H1 (cell line): ENCODE data around the gene MCC. TPM values are rescaled to one million over a fixed set of nuclear protein-coding genes. Genes with fewer than 3 reads are reported as not detected.

Experiments used
- CTCF ChIA-PET: fragments of 300-600 bp; sonication (Branson Sonifier 250); formaldehyde crosslinking; loops from one replicate; lab custom pipeline; 2021; ENCODE audit not compliant: partially characterized antibody; lab: Charles Lee
- POLR2A ChIA-PET: fragments of 300-600 bp; sonication (Branson Sonifier 250); formaldehyde crosslinking; loops from one replicate; lab custom pipeline; 2021; ENCODE audit warnings: inconsistent platforms; ENCODE audit not compliant: partially characterized antibody; lab: Charles Lee
- DNase-seq, 2 experiments: peaks; one replicate each; pipeline versions ENCODE4 v3.0.0 to v3.0.0-alpha.2; 2010 to 2022; ENCODE audit warnings: low spot score in 2 of 2, low read depth in 1 of 2, mixed read lengths in 1 of 2
- FAIRE-seq: peaks from 2 replicates; lab custom pipeline; 2011; peaks lifted over from hg19 to GRCh38; lab: Jason Lieb, UNC
- H2AFZ ChIP-seq: 2 replicates; pipeline ENCODE4 v1.8.1; 2012; ENCODE audit warnings: low read length, inconsistent platforms
- H2AK5ac ChIP-seq: 2 replicates; pipeline ENCODE4 v1.6.1; 2013; ENCODE audit warnings: low read depth, low read length
- H2BK120ac ChIP-seq: replicated peaks from 2 replicates; pipeline ENCODE3; 2013; ENCODE audit warnings: low read depth, low read length, inconsistent platforms
- H2BK12ac ChIP-seq: 2 replicates; pipeline ENCODE4 v1.6.1; 2013; ENCODE audit warnings: low read depth, low read length
- H2BK15ac ChIP-seq: 2 replicates; pipeline ENCODE4 v1.6.1; 2013; ENCODE audit warnings: low read length
- H2BK20ac ChIP-seq: 2 replicates; pipeline ENCODE4 v1.6.1; 2013; ENCODE audit warnings: low read length
- H2BK5ac ChIP-seq: 2 replicates; pipeline ENCODE4 v1.6.1; 2013; ENCODE audit warnings: low read depth, low read length
- H3K14ac ChIP-seq: 2 replicates; pipeline ENCODE4 v1.6.1; 2013; ENCODE audit warnings: inconsistent platforms; ENCODE audit not compliant: insufficient read length
- H3K18ac ChIP-seq: 2 replicates; pipeline ENCODE4 v1.6.1; 2013; ENCODE audit warnings: low read length; ENCODE audit errors: extremely low read depth
- H3K23ac ChIP-seq: 2 replicates; pipeline ENCODE4 v1.6.1; 2013; ENCODE audit warnings: inconsistent platforms; ENCODE audit not compliant: insufficient read length
- H3K23me2 ChIP-seq: 2 replicates; pipeline ENCODE4 v1.6.1; 2013; ENCODE audit warnings: low read depth, low read length
- H3K27ac ChIP-seq: 2 replicates; pipeline ENCODE4 v1.6.1; 2011; ENCODE audit warnings: low read depth, low read length, inconsistent platforms
- H3K27me3 ChIP-seq, 4 experiments: replicated peaks in 1 of 4; 1 replicate in 1 of 4; 2 replicates in 3 of 4; pipeline versions ENCODE4 v1.6.1 to v1.8.1; 2011 to 2013; ENCODE audit warnings: low read length in 3 of 4, mild to moderate bottlenecking in 3 of 4, inconsistent platforms in 2 of 4, mixed read lengths in 2 of 4, moderate library complexity in 1 of 4; ENCODE audit not compliant: control insufficient read depth in 3 of 4, insufficient read depth in 3 of 4; ENCODE audit errors: extremely low read depth in 1 of 4
- H3K36me3 ChIP-seq, 4 experiments: 2 replicates each; pipeline versions ENCODE4 v1.6.1 to v1.8.1; 2011 to 2013; ENCODE audit warnings: mild to moderate bottlenecking in 4 of 4, low read length in 3 of 4, moderate library complexity in 2 of 4, control low read depth in 1 of 4, inconsistent platforms in 1 of 4; ENCODE audit not compliant: insufficient read depth in 4 of 4, control insufficient read depth in 2 of 4
- H3K4ac ChIP-seq: replicated peaks from 2 replicates; pipeline ENCODE3; 2013; ENCODE audit warnings: low read length, low read depth, mixed read lengths, inconsistent platforms; ENCODE audit not compliant: insufficient read length
- H3K4me1 ChIP-seq, 4 experiments: replicated peaks in 1 of 4; 1 replicate in 1 of 4; 2 replicates in 3 of 4; pipeline versions ENCODE4 v1.6.1 to v1.8.1; 2011 to 2013; ENCODE audit warnings: low read length in 3 of 4, inconsistent platforms in 2 of 4, mixed read lengths in 1 of 4; ENCODE audit not compliant: insufficient read depth in 4 of 4, control insufficient read depth in 3 of 4
- H3K4me2 ChIP-seq, 2 experiments: 2 replicates each; pipeline versions ENCODE4 v1.6.1 to v1.8.1; 2011 to 2013; ENCODE audit warnings: low read depth in 2 of 2, low read length in 2 of 2, control low read depth in 1 of 2, inconsistent platforms in 1 of 2, mild to moderate bottlenecking in 1 of 2; ENCODE audit not compliant: insufficient read depth in 1 of 2
- H3K4me3 ChIP-seq, 4 experiments: fragments of 200-600, 300-600 bp in 1 of 4; sonication (generic), shearing (Covaris generic), sonication (Bioruptor Twin) in 1 of 4; 2 replicates each; pipeline versions ENCODE4 v1.5.1 to v1.8.1; 2011 to 2016; ENCODE audit warnings: low read length in 4 of 4, low read depth in 3 of 4, control low read depth in 2 of 4, inconsistent platforms in 2 of 4, mild to moderate bottlenecking in 2 of 4, mixed read lengths in 1 of 4, moderate library complexity in 1 of 4; ENCODE audit not compliant: insufficient read depth in 2 of 4; ENCODE audit errors: extremely low read depth in 1 of 4
- H3K56ac ChIP-seq: replicated peaks from 2 replicates; pipeline ENCODE3; 2013; ENCODE audit warnings: low read depth, mild to moderate bottlenecking, mixed read lengths, low read length, inconsistent platforms; ENCODE audit not compliant: insufficient read length
- H3K79me1 ChIP-seq: 2 replicates; pipeline ENCODE4 v1.6.1; 2013; ENCODE audit warnings: low read depth, low read length, control low read depth
- H3K79me2 ChIP-seq, 2 experiments: 2 replicates each; pipeline versions ENCODE4 v1.6.1 to v1.8.1; 2012 to 2013; ENCODE audit warnings: low read length in 2 of 2, mild to moderate bottlenecking in 2 of 2, inconsistent platforms in 1 of 2; ENCODE audit not compliant: insufficient read depth in 2 of 2, control insufficient read depth in 1 of 2
- H3K9ac ChIP-seq, 4 experiments: replicated peaks in 1 of 4; 1 replicate in 1 of 4; 2 replicates in 3 of 4; pipeline versions ENCODE4 v1.6.1 to v1.8.1; 2011 to 2013; ENCODE audit warnings: low read depth in 3 of 4, low read length in 3 of 4, control low read depth in 2 of 4, mild to moderate bottlenecking in 2 of 4, moderate library complexity in 2 of 4, inconsistent platforms in 1 of 4; ENCODE audit errors: extremely low read depth in 1 of 4
- H3K9me3 ChIP-seq, 2 experiments: 2 replicates each; pipeline versions ENCODE4 v1.6.1 to v1.8.1; 2012 to 2013; ENCODE audit warnings: mild to moderate bottlenecking in 2 of 2, moderate library complexity in 2 of 2, control low read depth in 1 of 2, inconsistent platforms in 1 of 2, low read depth in 1 of 2, low read length in 1 of 2, mixed read lengths in 1 of 2; ENCODE audit not compliant: insufficient read depth in 2 of 2
- H4K20me1 ChIP-seq, 2 experiments: replicated peaks in 1 of 2; 2 replicates each; pipeline versions ENCODE3 to v1.8.1; 2011 to 2013; ENCODE audit warnings: inconsistent platforms in 2 of 2, low read length in 2 of 2, mild to moderate bottlenecking in 1 of 2; ENCODE audit not compliant: insufficient read depth in 2 of 2, control insufficient read depth in 1 of 2
- H4K5ac ChIP-seq: 2 replicates; pipeline ENCODE4 v1.6.1; 2013; ENCODE audit warnings: low read length, low read depth, mixed read lengths, inconsistent platforms; ENCODE audit not compliant: insufficient read length
- H4K8ac ChIP-seq: 2 replicates; pipeline ENCODE4 v1.8.0; 2013; ENCODE audit warnings: mild to moderate bottlenecking, moderate library complexity, low read length, inconsistent platforms; ENCODE audit not compliant: insufficient read depth; ENCODE audit errors: extremely low read depth
- H4K91ac ChIP-seq: replicated peaks from 2 replicates; pipeline ENCODE3; 2013; ENCODE audit warnings: low read length, mixed read lengths, inconsistent platforms; ENCODE audit not compliant: insufficient read length
- ASH2L ChIP-seq: fragments of 200-600, 300-600 bp; sonication (generic); IDR thresholded peaks from one replicate; pipeline ENCODE4 v1.7.1; 2017; ENCODE audit warnings: low read length
- CBX5 ChIP-seq: fragments of 300-800, 300-1000 bp; sonication (generic); IDR thresholded peaks from 2 replicates; pipeline ENCODE4 v1.7.1; 2016; ENCODE audit warnings: antibody characterized with exemption, low read length, low read depth
- CREB1 ChIP-seq: IDR thresholded peaks from 2 replicates; pipeline ENCODE4 v1.6.1; 2012; ENCODE audit warnings: inconsistent platforms
- KDM5A ChIP-seq: fragments of 200-600 bp; IDR thresholded peaks from 2 replicates; pipeline ENCODE4 v1.7.1; 2012; ENCODE audit warnings: mild to moderate bottlenecking, low read length, inconsistent platforms, mixed read lengths
- MAFK ChIP-seq: IDR thresholded peaks from 2 replicates; pipeline ENCODE4 v1.6.1; 2012; ENCODE audit warnings: low read depth, mild to moderate bottlenecking, improper control_type of control experiment, low read length
- NANOG ChIP-seq: IDR thresholded peaks from 2 replicates; pipeline ENCODE4 v1.6.1; 2011; ENCODE audit warnings: low read length, low read depth, mild to moderate bottlenecking, inconsistent platforms; ENCODE audit not compliant: insufficient read depth, poor library complexity, severe bottlenecking
- POLR2AphosphoS5 ChIP-seq: IDR thresholded peaks from 2 replicates; pipeline ENCODE4 v1.6.1; 2011; ENCODE audit warnings: low read depth, low read length
- POU5F1 ChIP-seq: IDR thresholded peaks from 2 replicates; pipeline ENCODE4 v1.6.1; 2011; ENCODE audit warnings: low read depth, mild to moderate bottlenecking, low read length, moderate library complexity
- RAD21 ChIP-seq, 2 experiments: IDR thresholded peaks in 1 of 2; conservative IDR thresholded peaks in 1 of 2; 2 replicates each; pipeline ENCODE4 v1.6.1; 2011; ENCODE audit warnings: low read depth in 2 of 2, low read length in 2 of 2, improper control_type of control experiment in 1 of 2, inconsistent platforms in 1 of 2, mild to moderate bottlenecking in 1 of 2, moderate library complexity in 1 of 2
- RBBP5 ChIP-seq: IDR thresholded peaks from 2 replicates; pipeline ENCODE4 v1.7.1; 2012; ENCODE audit warnings: low read depth, mild to moderate bottlenecking, inconsistent platforms, low read length, moderate library complexity, borderline replicate concordance
- RFX5 ChIP-seq: IDR thresholded peaks from 2 replicates; pipeline ENCODE4 v1.6.1; 2011; ENCODE audit warnings: low read depth, low read length, improper control_type of control experiment, borderline replicate concordance
- SP2 ChIP-seq: IDR thresholded peaks from 2 replicates; pipeline ENCODE4 v1.6.1; 2012; ENCODE audit warnings: mild to moderate bottlenecking, low read length, inconsistent platforms
- WGBS, 2 experiments: shearing (Covaris generic) in 1 of 2; methylation state at CpG; one replicate each; pipeline versions ENCODE4 v1.1.6 to v1.1.7; 2013 to 2015; ENCODE audit warnings: low lambda C conversion rate in 2 of 2, mixed read lengths in 2 of 2, inconsistent platforms in 1 of 2, low coverage in 1 of 2, missing lambda C conversion rate in 1 of 2; ENCODE audit not compliant: insufficient replicate concordance in 2 of 2, insufficient coverage in 1 of 2, insufficient read length in 1 of 2; ENCODE audit errors: extremely low coverage in 1 of 2, missing lambda C conversion rate in 1 of 2; 5-methylcytosine and 5-hydroxymethylcytosine counted together
- polyA plus RNA-seq, 7 experiments: library from polyadenylated mRNA; depleted of rRNA in 3 of 7; stranded (reverse) in 5 of 7; unstranded in 2 of 7; fragments of >200 nt in 5 of 7; fragments of 200-250 nt in 2 of 7; gene quantifications; 1 replicate in 5 of 7; 2 replicates in 1 of 7; 4 replicates in 1 of 7; pipeline versions ENCODE4 v1.2.1 to v1.2.3, GENCODE V29; 2011 to 2013; ENCODE audit warnings: missing spikeins in 2 of 7, mixed read lengths in 2 of 7
- total RNA-seq: library from RNA; stranded (reverse); fragmentation: NEBNext Ultra II Directional; extraction: Animal tissue kit (Norgen Biotek cat#: 25700); gene quantifications from 2 replicates; pipeline ENCODE4 v1.2.1, GENCODE V29; 2021

MCC gene
- total and polyA plus RNA-seq, 2 of the 8 experiments (the other 6 are each of a cell fraction or from before 2014, with no cell fraction given): 2.6 to 18.3 TPM

DNA sequence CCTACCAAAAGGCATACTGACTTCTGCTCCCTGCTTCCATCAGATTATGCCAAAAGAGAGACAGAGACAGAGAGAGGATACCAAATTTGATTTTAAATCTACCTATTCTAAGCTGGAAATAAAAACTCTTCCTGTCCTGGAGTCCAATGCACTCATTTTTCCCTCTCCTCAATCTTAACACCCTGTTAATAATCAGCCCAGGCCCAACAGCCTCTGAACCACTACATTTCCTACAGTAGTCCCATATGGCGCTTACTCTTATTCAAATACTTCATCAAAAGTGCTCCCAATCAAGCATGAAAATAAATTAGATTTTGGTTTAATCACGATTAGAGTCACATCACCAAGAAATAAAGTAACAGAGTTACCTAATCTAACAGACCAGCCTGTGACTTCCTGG lies 205.8 kb downstream of the MCC start:
- no peak for DNase-seq
- 80% methylated on average over 2 of the region's 2 CpGs; no CpG with 5 or more reads in 1 of the 2 experiments for WGBS, 2 experiments
- H3K4me3 ChIP-seq: no peak overlapping the region
- no peak overlapping the region for H2AFZ ChIP-seq
- H4K91ac ChIP-seq: no peak overlapping the region
- no peak overlapping the region for H4K5ac ChIP-seq
- H3K23ac ChIP-seq: no peak overlapping the region
- no peak overlapping the region for H2BK5ac ChIP-seq
- H3K9me3 ChIP-seq: no peaks in the 10 kb centered on the region
- ChIA-PET CTCF (interaction anchor here (0.9 to 2.9 kb wide), 2 partner anchors 12 to 14 kb away, joined by 3 to 7 read pairs; no protein-coding TSS in a partner anchor), POLR2A (no interaction called here)
- H3K14ac ChIP-seq: no peak overlapping the region
- H3K36me3 ChIP-seq: no peaks in the 10 kb centered on the region
- peaks cover 9 to 89% of the 10 kb centered on the region in 2 experiments for H3K79me2 ChIP-seq
- no peaks in the 10 kb centered on the region for H4K20me1 ChIP-seq
- H3K18ac ChIP-seq: no peak overlapping the region
- no peak overlapping the region for H2BK15ac ChIP-seq
- no peak for FAIRE-seq
- no peak overlapping the region for H2AK5ac ChIP-seq
- H3K9ac ChIP-seq: no peak overlapping the region
- H2BK20ac ChIP-seq: no peak overlapping the region
- no peak overlapping the region for H2BK12ac ChIP-seq
- no peaks in the 10 kb centered on the region for H3K23me2 ChIP-seq
- no peak overlapping the region for H2BK120ac ChIP-seq
- 0 out of 2 replicates have a peak, but pooled peaks cover 5% of the 10 kb centered on the region for H3K79me1 ChIP-seq
- H3K27me3 ChIP-seq: no peaks in the 10 kb centered on the region
- H3K4ac ChIP-seq: no peak overlapping the region
- TF ChIP-seq NANOG (no peak), ASH2L (no peak), RBBP5 (no peak), RAD21 (IDR thresholded peaks at IDR 0.05 in 1 of 2, conservative IDR thresholded peaks at IDR 0.05 in 1 of 2; ENCODE audit: low read depth in 2 of 2, low read length in 2 of 2) (no peak), CREB1 (no peak), POLR2AphosphoS5 (no peak), KDM5A (no peak), CBX5 (no peak), MAFK (no peak), POU5F1 (no peak), SP2 (no peak), RFX5 (no peak)
- peaks cover 0 to 10% (median 4%) of the 10 kb centered on the region in 4 experiments; a peak in 3 of 7 replicates for H3K4me1 ChIP-seq
- H3K56ac ChIP-seq: no peak overlapping the region
- no peak overlapping the region for H3K27ac ChIP-seq
- H3K4me2 ChIP-seq: no peak overlapping the region
- no peak overlapping the region for H4K8ac ChIP-seq
